Spinal cord (tissue), 4 donors: ENCODE measurements around the gene KIF3B. TPM values are rescaled to one million over a fixed set of nuclear protein-coding genes. Genes with fewer than 3 reads are reported as not detected.

Source experiments
- polyA plus RNA-seq, 2 donors: library from polyadenylated mRNA; unstranded; fragments of 120-200 nt; gene quantifications; one replicate each; pipeline ENCODE4 v1.2.1, GENCODE V29; 2013; ENCODE audit not compliant: insufficient read length in 2 of 2
- total RNA-seq, 2 donors: library from RNA; depleted of rRNA in 1 of 2; stranded (reverse); fragments of 120-200 nt in 1 of 2; fragments of >200 nt in 1 of 2; gene quantifications; one replicate each; pipeline versions ENCODE4 v1.2.3 to v1.2.4, GENCODE V29; 2013 to 2014

The KIF3B gene
- total and polyA plus RNA-seq, 4 donors, result 54.4 to 75.8 (median 66.9) TPM

Other genes starting within 250 kb of the KIF3B start
- 10 to 100 TPM in 1 of 2 donors, 1 to 10 TPM in 1; 9.1 to 12.4 TPM for gene HCK, start 225.4 kb upstream of the KIF3B start, total RNA-seq
- 1 to 10 TPM; 5.1 to 6.9 TPM for gene HCK, start 225.4 kb upstream of the KIF3B start, polyA plus RNA-seq
- gene TM9SF4, start 167.9 kb upstream of the KIF3B start, total RNA-seq, result 10 to 100 TPM; 33.2 to 40.1 TPM
- gene TM9SF4, start 167.9 kb upstream of the KIF3B start, polyA plus RNA-seq, result 10 to 100 TPM; 58.1 to 65.9 TPM
- gene PLAGL2, start 69.9 kb upstream of the KIF3B start, total RNA-seq, result 1 to 10 TPM; 2.5 to 4.5 TPM
- gene PLAGL2, start 69.9 kb upstream of the KIF3B start, polyA plus RNA-seq, result 10 to 100 TPM; 10.7 to 12.1 TPM
- gene POFUT1, start 69.8 kb upstream of the KIF3B start, total RNA-seq, result 10 to 100 TPM; 21.3 to 32.9 TPM
- gene POFUT1, start 69.8 kb upstream of the KIF3B start, polyA plus RNA-seq, result 10 to 100 TPM; 22.8 to 27.6 TPM
- gene ASXL1, start 80.7 kb downstream of the KIF3B start, total RNA-seq, result 10 to 100 TPM; 48.7 to 58.3 TPM
- gene ASXL1, start 80.7 kb downstream of the KIF3B start, polyA plus RNA-seq, result 10 to 100 TPM; 51.6 to 55.2 TPM